GM19372 (cell line): ENCODE measurements around the gene CNIH3.

ENCODE experiments used
- ATAC-seq: cut with Tn5 transposase; IDR thresholded peaks from one replicate; pipeline ENCODE4 v1.9.1; 2021; ENCODE audit warnings: mild to moderate bottlenecking, low read depth, moderate library complexity; ENCODE audit not compliant: unreplicated experiment

Gene CNIH3

GRCh38 chr1:224739303-224739996 lies 123.3 kb downstream of the CNIH3 start:
- ATAC-seq, result peak; percentile 6

GRCh38 chr1:224739997-224740684 lies 124.0 kb downstream of the CNIH3 start:
- ATAC-seq, result peak; percentile 76

GRCh38 chr1:224740685-224741052 lies 124.6 kb downstream of the CNIH3 start:
- ATAC-seq, result no peak

- no peak for ATAC-seq
These were observed 126.2 kb downstream of the CNIH3 start for GRCh38 chr1:224742349-224742748.

GRCh38 chr1:224743608-224744164 lies 127.6 kb downstream of the CNIH3 start:
- no peak for ATAC-seq

- no peak for ATAC-seq
These were observed 128.4 kb downstream of the CNIH3 start for GRCh38 chr1:224744521-224744920.

GRCh38 chr1:224745394-224745793 lies 129.3 kb downstream of the CNIH3 start:
- no peak for ATAC-seq

- peak; percentile 52 for ATAC-seq
These were observed 129.8 kb downstream of the CNIH3 start for GRCh38 chr1:224745924-224746323.

GRCh38 chr1:224747578-224747977 lies 131.5 kb downstream of the CNIH3 start:
- ATAC-seq, result peak; percentile 52

GRCh38 chr1:224749916-224750315 lies 133.8 kb downstream of the CNIH3 start:
- ATAC-seq, result no peak

- no peak for ATAC-seq
These were observed 135.7 kb downstream of the CNIH3 start for GRCh38 chr1:224751624-224752311.

GRCh38 chr1:224753491-224753890 lies 137.4 kb downstream of the CNIH3 start:
- ATAC-seq, result no peak

GRCh38 chr1:224755586-224755985 lies 139.5 kb downstream of the CNIH3 start:
- ATAC-seq, result no peak

- ATAC-seq, result no peak
These were observed 141.4 kb downstream of the CNIH3 start for GRCh38 chr1:224757508-224757907.

GRCh38 chr1:224759135-224759534 lies 143.0 kb downstream of the CNIH3 start:
- ATAC-seq, result no peak

GRCh38 chr1:224759681-224760091 lies 143.6 kb downstream of the CNIH3 start:
- no peak for ATAC-seq

- ATAC-seq, result no peak
These were observed 144.0 kb downstream of the CNIH3 start for GRCh38 chr1:224760163-224760562.

GRCh38 chr1:224761245-224761644 lies 145.1 kb downstream of the CNIH3 start:
- ATAC-seq, result no peak

GRCh38 chr1:224762046-224762445 lies 145.9 kb downstream of the CNIH3 start:
- ATAC-seq, result no peak

- no peak for ATAC-seq
These were observed 146.6 kb downstream of the CNIH3 start for GRCh38 chr1:224762701-224763100.

- ATAC-seq, result no peak
These were observed 147.1 kb downstream of the CNIH3 start for GRCh38 chr1:224763126-224763775.
